ENCODE measurements around the gene BMP8A.

BMP8A gene

DNA sequence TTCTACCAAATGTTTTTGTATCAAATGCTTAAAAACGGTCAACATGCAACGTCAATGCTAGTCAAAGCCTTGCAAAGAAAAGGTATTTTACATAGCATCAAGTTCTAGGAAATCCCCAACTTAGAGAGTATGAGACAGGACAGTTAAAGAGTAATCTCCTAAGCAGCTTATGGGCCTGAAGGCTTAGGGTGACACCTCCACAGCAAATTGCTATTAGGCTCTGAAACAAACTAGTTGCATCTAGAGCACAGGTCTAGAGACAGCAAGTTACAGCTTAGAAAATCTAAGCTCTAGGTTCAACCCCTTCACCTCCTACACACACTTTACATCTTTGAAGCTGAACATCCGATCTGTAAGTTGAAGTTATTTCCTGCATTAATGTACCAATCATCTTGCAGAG lies 71.5 kb downstream of the BMP8A start:
- H3K18ac ChIP-seq (ENCODE audit: low read length), result no peak overlapping the region
- no peak overlapping the region for H2BK120ac ChIP-seq (ENCODE audit: low read depth, low read length)
- no peak overlapping the region for H2AK5ac ChIP-seq (ENCODE audit: low read length)
- H2BK15ac ChIP-seq (replicated peaks; ENCODE audit: low read depth), result no peak overlapping the region
- no peak overlapping the region for H3K4me3 ChIP-seq (ENCODE audit: low read length)
- H3K4me1 ChIP-seq (ENCODE audit: control insufficient read depth, low read depth, low read length), result no peaks in the 10 kb centered on the region
- no peak overlapping the region for H3K23ac ChIP-seq (ENCODE audit: low read length)
- no peaks in the 10 kb centered on the region for H3K79me2 ChIP-seq (ENCODE audit: control insufficient read depth, insufficient read depth, low read length)
- H2BK5ac ChIP-seq (ENCODE audit: low read length), result no peak overlapping the region
- no peaks in the 10 kb centered on the region for H3K27me3 ChIP-seq (ENCODE audit: insufficient read depth, low read length, poor library complexity)
- no peak overlapping the region for H3K4me2 ChIP-seq (ENCODE audit: low read length)
- peaks cover 50% of the 10 kb centered on the region for H3K36me3 ChIP-seq (ENCODE audit: control insufficient read depth, insufficient read depth, low read length)
- H3K79me1 ChIP-seq (ENCODE audit: low read length), result peaks cover 12% of the 10 kb centered on the region
- WGBS (ENCODE audit: extremely low coverage, insufficient coverage, low lambda C conversion rate), result 93% methylated on average over 2 of the region's 3 CpGs
- no peak overlapping the region for H3K4ac ChIP-seq (ENCODE audit: low read depth, low read length)
- no peak overlapping the region for H3K27ac ChIP-seq (ENCODE audit: low read depth, low read length)
- H4K8ac ChIP-seq (ENCODE audit: low read depth, low read length), result no peak overlapping the region
- H4K5ac ChIP-seq (ENCODE audit: low read length), result no peak overlapping the region
- no peak overlapping the region for H3K9ac ChIP-seq (ENCODE audit: low read length)
- H3K56ac ChIP-seq (ENCODE audit: low read length), result no peak overlapping the region
- no peak for DNase-seq

DNA sequence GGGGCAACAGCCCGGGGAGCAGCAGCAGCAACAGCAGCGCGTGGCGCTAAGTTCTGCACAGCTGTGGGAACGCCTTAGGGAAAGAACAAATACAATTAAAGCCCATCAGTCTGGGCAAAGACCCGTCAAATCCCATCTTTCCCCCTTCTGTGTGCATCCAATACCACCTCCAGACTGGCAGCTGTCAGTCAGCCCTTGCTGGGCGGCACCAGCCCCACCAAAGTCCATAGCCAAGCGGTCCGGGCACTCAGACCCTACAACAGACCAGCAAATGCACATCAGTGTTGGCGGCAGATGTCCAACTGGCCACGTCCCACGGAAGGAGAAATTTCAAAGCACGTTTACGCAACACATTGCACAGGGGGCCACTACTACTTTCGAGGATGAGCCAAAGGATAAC lies 72.2 kb downstream of the BMP8A start:
- Histone ChIP-seq H3K4me2 (ENCODE audit: low read length) (no peak overlapping the region), H3K4ac (ENCODE audit: low read depth, low read length) (no peak overlapping the region), H2BK120ac (ENCODE audit: low read depth, low read length) (no peak overlapping the region), H2BK5ac (ENCODE audit: low read length) (no peak overlapping the region), H3K79me1 (ENCODE audit: low read length) (peaks cover 12% of the 10 kb centered on the region), H2AK5ac (ENCODE audit: low read length) (no peak overlapping the region), H4K8ac (ENCODE audit: low read depth, low read length) (no peak overlapping the region), H3K9ac (ENCODE audit: low read length) (no peak overlapping the region), H2BK15ac (replicated peaks; ENCODE audit: low read depth) (no peak overlapping the region), H3K56ac (ENCODE audit: low read length) (no peak overlapping the region), H3K36me3 (ENCODE audit: control insufficient read depth, insufficient read depth, low read length) (peaks cover 52% of the 10 kb centered on the region), H3K4me3 (ENCODE audit: low read length) (no peak overlapping the region), H3K4me1 (ENCODE audit: control insufficient read depth, low read depth, low read length) (no peaks in the 10 kb centered on the region), H3K27me3 (ENCODE audit: insufficient read depth, low read length, poor library complexity) (no peaks in the 10 kb centered on the region), H3K23ac (ENCODE audit: low read length) (no peak overlapping the region), H3K27ac (ENCODE audit: low read depth, low read length) (no peak overlapping the region), H3K18ac (ENCODE audit: low read length) (no peak overlapping the region), H3K79me2 (ENCODE audit: control insufficient read depth, insufficient read depth, low read length) (no peaks in the 10 kb centered on the region), H4K5ac (ENCODE audit: low read length) (no peak overlapping the region)
- no peak for DNase-seq
- no CpG with 5 or more reads among the region's 15 CpGs for WGBS (ENCODE audit: extremely low coverage, insufficient coverage, low lambda C conversion rate)

DNA sequence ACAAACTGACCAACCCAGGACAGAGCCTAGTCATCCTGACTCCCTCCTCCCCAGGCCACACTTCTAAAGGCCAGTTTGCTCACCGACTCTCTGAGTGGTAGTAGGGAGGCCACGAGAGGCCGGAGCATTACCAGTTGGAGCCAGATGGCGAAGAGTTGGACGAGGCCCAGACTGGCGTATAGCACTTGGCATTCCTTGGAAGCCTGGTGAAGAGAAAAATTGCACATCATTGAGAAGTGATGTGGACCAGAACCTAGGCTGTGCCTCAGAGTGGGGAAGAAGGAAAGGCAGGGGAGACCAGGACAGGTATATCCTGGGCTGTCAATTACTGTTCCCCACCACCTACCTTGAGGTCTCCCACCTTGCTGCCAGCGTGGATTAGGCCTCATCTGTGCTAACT lies 72.9 kb downstream of the BMP8A start:
- peaks cover 14% of the 10 kb centered on the region for H3K79me1 ChIP-seq (ENCODE audit: low read length)

DNA sequence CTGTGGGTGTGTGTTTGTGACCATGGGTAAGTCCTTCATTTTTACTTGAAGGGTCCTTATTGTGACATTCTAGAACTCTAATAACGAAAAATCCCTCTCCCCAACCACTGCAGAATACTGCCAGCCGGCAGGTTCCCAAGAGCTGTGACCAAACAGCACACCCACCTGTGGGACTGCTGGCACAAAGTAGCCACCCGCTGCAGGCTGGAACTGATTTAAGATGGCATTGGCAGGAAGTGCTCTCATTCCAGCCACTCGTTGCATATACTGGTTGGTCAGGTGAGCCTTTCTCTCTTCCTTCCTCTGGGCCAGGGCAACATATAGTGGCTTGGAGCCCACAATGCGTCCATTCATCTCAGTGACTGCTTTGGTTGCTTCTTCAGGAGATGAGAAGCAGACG lies 73.5 kb downstream of the BMP8A start:
- no peak overlapping the region for H3K4me3 ChIP-seq (ENCODE audit: low read length)
- H2BK120ac ChIP-seq (ENCODE audit: low read depth, low read length), result no peak overlapping the region
- H2BK5ac ChIP-seq (ENCODE audit: low read length), result no peak overlapping the region
- no peak overlapping the region for H3K4ac ChIP-seq (ENCODE audit: low read depth, low read length)
- no peak overlapping the region for H2AK5ac ChIP-seq (ENCODE audit: low read length)
- H3K27me3 ChIP-seq (ENCODE audit: insufficient read depth, low read length, poor library complexity), result no peaks in the 10 kb centered on the region
- no peak overlapping the region for H3K23ac ChIP-seq (ENCODE audit: low read length)
- H3K18ac ChIP-seq (ENCODE audit: low read length), result no peak overlapping the region
- no peak overlapping the region for H3K56ac ChIP-seq (ENCODE audit: low read length)
- no peaks in the 10 kb centered on the region for H3K4me1 ChIP-seq (ENCODE audit: control insufficient read depth, low read depth, low read length)
- no peak for DNase-seq
- H3K79me2 ChIP-seq (ENCODE audit: control insufficient read depth, insufficient read depth, low read length), result peaks cover 3% of the 10 kb centered on the region
- no peak overlapping the region for H2BK15ac ChIP-seq (replicated peaks; ENCODE audit: low read depth)
- peaks cover 61% of the 10 kb centered on the region for H3K36me3 ChIP-seq (ENCODE audit: control insufficient read depth, insufficient read depth, low read length)
- H3K27ac ChIP-seq (ENCODE audit: low read depth, low read length), result no peak overlapping the region
- peaks cover 16% of the 10 kb centered on the region for H3K79me1 ChIP-seq (ENCODE audit: low read length)
- WGBS (ENCODE audit: extremely low coverage, insufficient coverage, low lambda C conversion rate), result no CpG with 5 or more reads among the region's 6 CpGs
- no peak overlapping the region for H4K5ac ChIP-seq (ENCODE audit: low read length)
- H3K9ac ChIP-seq (ENCODE audit: low read length), result no peak overlapping the region
- no peak overlapping the region for H4K8ac ChIP-seq (ENCODE audit: low read depth, low read length)
- H3K4me2 ChIP-seq (ENCODE audit: low read length), result no peak overlapping the region

More for the DNA sequence above, 72.9 kb downstream of the BMP8A start:
- Histone ChIP-seq H3K27me3 (ENCODE audit: insufficient read depth, low read length, poor library complexity) (no peaks in the 10 kb centered on the region), H3K4me3 (ENCODE audit: low read length) (no peak overlapping the region), H3K56ac (ENCODE audit: low read length) (no peak overlapping the region), H3K9ac (ENCODE audit: low read length) (no peak overlapping the region), H3K4ac (ENCODE audit: low read depth, low read length) (no peak overlapping the region), H3K36me3 (ENCODE audit: control insufficient read depth, insufficient read depth, low read length) (peaks cover 56% of the 10 kb centered on the region), H3K27ac (ENCODE audit: low read depth, low read length) (no peak overlapping the region), H3K18ac (ENCODE audit: low read length) (no peak overlapping the region), H2AK5ac (ENCODE audit: low read length) (no peak overlapping the region), H3K4me2 (ENCODE audit: low read length) (no peak overlapping the region), H4K5ac (ENCODE audit: low read length) (no peak overlapping the region), H3K4me1 (ENCODE audit: control insufficient read depth, low read depth, low read length) (no peaks in the 10 kb centered on the region), H3K79me2 (ENCODE audit: control insufficient read depth, insufficient read depth, low read length) (peaks cover 3% of the 10 kb centered on the region), H4K8ac (ENCODE audit: low read depth, low read length) (no peak overlapping the region), H3K23ac (ENCODE audit: low read length) (no peak overlapping the region), H2BK120ac (ENCODE audit: low read depth, low read length) (no peak overlapping the region), H2BK5ac (ENCODE audit: low read length) (no peak overlapping the region), H2BK15ac (replicated peaks; ENCODE audit: low read depth) (no peak overlapping the region)
- no peak for DNase-seq
- WGBS (ENCODE audit: extremely low coverage, insufficient coverage, low lambda C conversion rate), result no CpG with 5 or more reads among the region's 7 CpGs

DNA sequence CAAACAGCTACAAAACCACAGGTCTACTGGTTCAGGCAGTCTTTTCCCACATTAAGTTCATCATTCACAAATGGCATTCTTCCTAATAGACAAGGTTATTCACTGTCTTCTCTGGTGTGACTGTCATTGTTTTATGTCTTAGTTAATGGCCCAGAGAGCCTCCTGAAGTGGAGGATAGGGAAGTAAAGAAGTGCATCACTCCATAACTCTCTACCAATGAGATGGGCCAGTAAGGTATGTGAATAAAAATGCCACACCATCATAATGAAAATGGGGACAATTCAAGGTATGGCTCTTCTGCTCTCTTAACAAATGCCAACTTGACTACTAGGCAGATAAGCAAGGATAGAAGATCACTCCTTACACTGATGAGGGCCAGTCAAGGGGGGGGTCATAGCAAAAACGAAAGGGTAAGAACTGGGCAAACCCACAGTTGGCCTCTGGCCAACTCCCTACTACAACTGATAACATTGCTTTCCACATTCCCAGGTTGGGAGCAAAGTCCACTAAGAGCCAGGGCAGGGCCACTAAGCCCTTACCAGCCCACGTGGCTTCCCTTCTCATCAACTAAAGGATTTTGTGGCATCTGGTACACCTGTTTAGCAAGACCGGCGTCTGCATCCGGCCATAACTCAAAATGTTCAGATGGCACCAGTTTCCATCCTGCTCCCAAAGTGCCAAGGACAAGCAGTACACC lies 75.2 kb downstream of the BMP8A start:
- H3K4me3 ChIP-seq (ENCODE audit: low read length), result no peak overlapping the region
- H3K27me3 ChIP-seq (ENCODE audit: insufficient read depth, low read length, poor library complexity), result no peaks in the 10 kb centered on the region
- H3K23ac ChIP-seq (ENCODE audit: low read length), result no peak overlapping the region
- H3K9ac ChIP-seq (ENCODE audit: low read length), result no peak overlapping the region
- H3K79me2 ChIP-seq (ENCODE audit: control insufficient read depth, insufficient read depth, low read length), result peaks cover 12% of the 10 kb centered on the region
- peaks cover 27% of the 10 kb centered on the region for H3K79me1 ChIP-seq (ENCODE audit: low read length)
- H3K4me2 ChIP-seq (ENCODE audit: low read length), result no peak overlapping the region
- no peak overlapping the region for H3K4ac ChIP-seq (ENCODE audit: low read depth, low read length)
- DNase-seq, result no peak
- H2BK120ac ChIP-seq (ENCODE audit: low read depth, low read length), result no peak overlapping the region
- H2BK15ac ChIP-seq (replicated peaks; ENCODE audit: low read depth), result no peak overlapping the region
- no peaks in the 10 kb centered on the region for H3K4me1 ChIP-seq (ENCODE audit: control insufficient read depth, low read depth, low read length)
- no peak overlapping the region for H3K18ac ChIP-seq (ENCODE audit: low read length)
- H4K5ac ChIP-seq (ENCODE audit: low read length), result no peak overlapping the region
- H3K27ac ChIP-seq (ENCODE audit: low read depth, low read length), result no peak overlapping the region
- no peak overlapping the region for H2AK5ac ChIP-seq (ENCODE audit: low read length)
- no peak overlapping the region for H2BK5ac ChIP-seq (ENCODE audit: low read length)
- no peak overlapping the region for H4K8ac ChIP-seq (ENCODE audit: low read depth, low read length)
- H3K56ac ChIP-seq (ENCODE audit: low read length), result no peak overlapping the region
- no CpG with 5 or more reads among the region's 5 CpGs for WGBS (ENCODE audit: extremely low coverage, insufficient coverage, low lambda C conversion rate)
- H3K36me3 ChIP-seq (ENCODE audit: control insufficient read depth, insufficient read depth, low read length), result peaks cover 65% of the 10 kb centered on the region

DNA sequence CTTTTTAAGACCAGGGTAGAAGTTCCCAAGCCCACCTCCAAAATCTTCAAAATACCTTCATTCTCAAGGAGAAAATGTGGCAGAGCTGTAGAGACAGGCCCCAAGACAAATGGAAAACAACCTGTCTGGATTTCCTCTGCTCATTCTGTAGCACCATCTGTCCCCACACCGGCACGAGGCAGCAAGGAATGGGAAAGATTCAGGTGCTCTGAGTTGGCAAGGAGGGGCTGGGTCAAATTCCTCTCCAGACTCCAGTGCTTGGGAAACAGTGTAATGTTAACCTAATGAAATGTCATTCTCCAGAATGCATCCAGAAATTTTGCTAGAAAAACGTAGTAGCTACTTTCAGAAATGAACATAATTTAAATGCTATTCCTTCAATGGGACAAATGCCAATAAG lies 75.9 kb downstream of the BMP8A start:
- no peak overlapping the region for H4K8ac ChIP-seq (ENCODE audit: low read depth, low read length)
- H2AK5ac ChIP-seq (ENCODE audit: low read length), result no peak overlapping the region
- no peak overlapping the region for H2BK5ac ChIP-seq (ENCODE audit: low read length)
- no peak overlapping the region for H3K9ac ChIP-seq (ENCODE audit: low read length)
- H2BK120ac ChIP-seq (ENCODE audit: low read depth, low read length), result no peak overlapping the region
- H3K23ac ChIP-seq (ENCODE audit: low read length), result no peak overlapping the region
- H3K79me2 ChIP-seq (ENCODE audit: control insufficient read depth, insufficient read depth, low read length), result peaks cover 18% of the 10 kb centered on the region
- WGBS (ENCODE audit: extremely low coverage, insufficient coverage, low lambda C conversion rate), result no CpG with 5 or more reads among the region's 3 CpGs
- H3K56ac ChIP-seq (ENCODE audit: low read length), result no peak overlapping the region
- no peak overlapping the region for H2BK15ac ChIP-seq (replicated peaks; ENCODE audit: low read depth)
- no peaks in the 10 kb centered on the region for H3K27me3 ChIP-seq (ENCODE audit: insufficient read depth, low read length, poor library complexity)
- no peak overlapping the region for H3K4me2 ChIP-seq (ENCODE audit: low read length)
- H3K4me3 ChIP-seq (ENCODE audit: low read length), result no peak overlapping the region
- peaks cover 61% of the 10 kb centered on the region for H3K36me3 ChIP-seq (ENCODE audit: control insufficient read depth, insufficient read depth, low read length)
- no peak overlapping the region for H3K27ac ChIP-seq (ENCODE audit: low read depth, low read length)
- no peak overlapping the region for H4K5ac ChIP-seq (ENCODE audit: low read length)
- peaks cover 30% of the 10 kb centered on the region for H3K79me1 ChIP-seq (ENCODE audit: low read length)
- no peak overlapping the region for H3K18ac ChIP-seq (ENCODE audit: low read length)
- no peaks in the 10 kb centered on the region for H3K4me1 ChIP-seq (ENCODE audit: control insufficient read depth, low read depth, low read length)
- no peak for DNase-seq
- H3K4ac ChIP-seq (ENCODE audit: low read depth, low read length), result no peak overlapping the region

Data from mesendoderm (in vitro differentiated cells).